ENCODE data around the gene ADCY7.

The ADCY7 gene

DNA sequence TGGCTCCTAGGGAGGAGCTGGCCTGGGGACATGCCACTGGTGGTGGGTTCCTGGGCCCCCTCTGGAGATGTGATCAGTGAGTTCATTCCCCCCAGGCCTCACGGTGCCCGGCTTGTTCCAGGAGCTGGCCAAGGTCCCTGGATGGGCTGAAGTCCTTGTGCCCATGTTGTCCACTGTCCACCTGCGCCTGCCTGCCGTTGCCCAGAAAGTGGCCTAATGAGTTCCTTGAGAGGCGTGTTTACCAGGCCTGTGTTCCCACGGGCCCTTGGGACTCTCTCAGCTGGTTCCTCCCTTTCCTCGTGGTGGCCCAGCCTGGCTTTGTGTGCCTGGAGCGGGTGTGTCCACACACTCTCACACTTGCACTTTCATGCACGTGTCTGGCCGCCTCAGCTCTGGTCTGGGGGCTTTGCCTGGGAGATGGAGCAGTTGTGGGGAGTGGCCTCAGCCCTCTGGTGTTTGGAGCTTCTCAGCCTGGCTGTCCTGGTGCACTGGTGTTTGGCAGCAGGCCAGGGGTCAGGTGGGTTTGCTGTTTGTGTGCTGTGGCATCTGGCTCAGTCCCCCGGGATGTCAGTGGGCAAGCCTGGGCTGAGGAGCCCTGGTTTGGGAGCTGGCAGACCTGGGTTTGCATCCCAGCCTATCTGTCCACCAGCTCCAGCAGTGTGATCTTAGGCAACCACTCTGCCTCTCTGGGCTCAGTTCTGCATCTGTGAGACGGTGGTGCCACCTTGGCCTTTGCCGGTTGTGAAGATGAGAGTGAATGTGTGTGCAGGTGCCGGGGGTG, 18.0 kb downstream of the ADCY7 start:
- DNase-seq: no peak

DNA sequence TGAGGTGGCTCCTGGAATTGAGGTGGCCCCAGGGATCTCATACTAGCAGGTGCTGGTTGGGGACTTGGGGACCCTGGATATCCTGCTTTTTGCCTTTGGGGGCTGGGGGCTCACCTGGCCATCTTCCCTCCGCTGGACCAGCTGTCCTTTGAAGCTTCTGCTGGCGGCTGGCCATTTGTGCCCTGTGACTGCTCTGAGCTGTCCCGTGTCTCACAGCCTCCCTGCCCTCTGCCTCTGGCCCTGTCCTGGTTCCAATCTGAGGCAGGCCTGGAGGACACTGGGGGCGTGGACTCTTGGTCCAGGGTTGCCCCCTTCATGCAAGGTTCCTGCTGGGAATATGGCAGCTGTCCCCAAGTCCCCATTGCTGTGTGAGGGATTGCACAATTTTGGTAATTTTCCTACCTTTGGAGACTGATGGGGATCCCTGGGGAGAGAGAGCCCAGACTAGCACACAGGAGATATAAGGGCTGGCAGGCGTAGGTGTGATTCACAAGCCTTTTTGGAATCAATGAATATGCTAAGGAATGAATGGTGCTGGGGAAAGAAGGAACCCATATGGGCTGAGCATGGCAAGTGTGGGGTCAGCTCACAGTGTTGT, 19.2 kb downstream of the ADCY7 start:
- DNase-seq: no peak

DNA sequence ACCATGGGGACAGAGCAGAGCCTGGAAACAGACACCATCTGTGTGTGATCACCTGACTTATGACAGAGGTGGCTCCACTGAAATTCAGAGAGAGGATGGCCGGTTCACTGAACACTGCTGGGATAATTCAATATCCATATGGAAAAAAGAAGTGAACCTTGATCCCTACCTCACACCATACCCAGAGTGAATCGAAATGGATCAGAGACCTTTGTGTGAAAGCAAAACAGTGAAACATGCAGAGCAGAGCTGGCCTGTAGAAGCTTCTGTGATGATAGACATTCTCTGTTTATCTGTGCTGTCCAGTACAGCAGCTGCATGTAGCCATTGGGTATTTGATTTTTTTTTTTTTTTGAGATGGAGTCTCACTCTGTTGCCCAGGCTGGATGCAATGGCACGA, 20.3 kb downstream of the ADCY7 start:
- DNase-seq: no peak

DNA sequence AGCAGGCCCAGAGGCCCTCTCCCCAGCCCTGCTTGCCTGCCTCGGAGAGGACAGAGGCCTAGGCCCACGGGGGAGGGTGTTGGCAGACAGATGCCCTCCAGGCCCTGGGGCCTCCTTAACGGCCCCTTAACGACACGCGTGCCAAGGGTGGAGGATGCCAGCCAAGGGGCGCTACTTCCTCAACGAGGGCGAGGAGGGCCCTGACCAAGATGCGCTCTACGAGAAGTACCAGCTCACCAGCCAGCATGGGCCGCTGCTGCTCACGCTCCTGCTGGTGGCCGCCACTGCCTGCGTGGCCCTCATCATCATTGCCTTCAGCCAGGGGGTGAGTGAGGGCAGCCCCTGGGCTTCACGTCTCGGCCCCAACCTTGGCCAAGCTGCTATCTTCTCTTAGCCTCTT, 21.7 kb downstream of the ADCY7 start:
- no peak for DNase-seq

DNA sequence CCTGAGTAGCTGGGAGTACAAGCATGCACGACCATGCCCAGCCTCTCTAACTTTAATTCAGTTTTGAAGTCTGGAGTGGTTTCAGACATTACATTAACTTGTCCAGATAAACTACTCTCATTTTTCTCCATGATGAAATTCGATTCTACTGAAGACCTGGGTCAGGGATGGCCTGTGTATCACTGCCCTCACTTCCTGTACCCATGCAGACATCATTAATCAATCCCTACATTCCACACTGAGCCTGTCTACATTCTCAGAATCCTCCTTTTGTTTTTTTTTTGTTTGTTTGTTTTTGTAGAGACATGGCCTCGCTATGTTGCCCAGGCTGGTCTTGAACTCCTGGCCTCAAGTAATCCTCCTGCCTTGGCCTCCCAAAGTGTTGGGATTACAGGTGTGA, 22.6 kb downstream of the ADCY7 start:
- no peak for DNase-seq

DNA sequence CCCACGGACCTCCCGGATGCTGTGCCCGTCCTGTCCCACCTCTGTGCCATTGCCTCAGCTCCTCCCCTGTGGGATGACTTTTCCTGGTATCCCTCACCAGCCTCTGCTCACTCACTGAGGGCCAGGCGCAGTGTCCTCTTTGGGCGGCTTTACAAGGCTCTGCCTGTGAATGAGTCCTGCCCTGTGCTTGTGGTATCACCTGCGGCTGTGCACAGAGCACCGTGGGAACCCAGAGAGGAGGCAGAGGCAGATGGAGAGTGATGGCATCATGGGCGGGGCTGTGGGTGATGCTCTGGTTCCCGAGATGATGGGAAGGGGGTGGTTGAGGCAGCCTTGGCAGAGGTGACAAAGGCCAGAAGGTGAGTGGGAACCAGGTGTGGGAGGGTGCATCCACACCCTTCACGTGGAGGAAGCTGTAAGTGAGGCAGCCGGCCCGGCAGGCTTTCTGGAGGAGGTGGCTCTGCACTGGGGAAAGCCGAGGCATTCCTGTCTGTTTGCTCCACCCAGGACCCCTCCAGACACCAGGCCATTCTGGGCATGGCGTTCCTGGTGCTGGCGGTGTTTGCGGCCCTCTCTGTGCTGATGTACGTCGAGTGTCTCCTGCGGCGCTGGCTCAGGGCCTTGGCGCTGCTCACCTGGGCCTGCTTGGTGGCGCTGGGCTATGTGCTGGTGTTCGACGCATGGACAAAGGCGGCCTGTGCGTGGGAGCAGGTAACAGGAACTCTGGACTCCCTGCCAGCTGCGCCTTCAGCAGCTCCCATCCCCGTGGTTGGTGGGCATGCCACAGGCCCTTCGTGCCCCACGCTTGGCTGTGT, 23.8 kb downstream of the ADCY7 start:
- DNase-seq: no peak

DNA sequence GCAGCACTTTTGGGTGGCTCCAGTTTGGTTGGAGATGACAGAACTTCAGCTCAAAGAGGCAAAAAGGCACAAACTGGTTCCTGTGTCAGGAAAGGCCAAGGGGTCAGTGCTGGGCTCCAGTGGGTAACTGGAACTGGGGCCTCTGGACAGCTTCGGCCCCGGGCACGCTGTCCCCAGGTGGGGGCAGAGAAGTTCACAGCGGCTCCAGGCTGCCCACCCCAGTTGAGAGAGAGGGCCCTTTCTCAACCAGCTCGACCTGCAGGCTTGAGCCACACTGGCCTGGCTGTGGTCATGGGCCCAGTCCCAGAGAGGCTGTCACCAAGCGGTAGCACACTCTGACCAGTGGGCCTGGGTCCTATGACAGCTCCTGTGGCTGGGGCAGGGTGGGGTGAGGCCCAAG, 24.5 kb downstream of the ADCY7 start:
- no peak for DNase-seq

DNA sequence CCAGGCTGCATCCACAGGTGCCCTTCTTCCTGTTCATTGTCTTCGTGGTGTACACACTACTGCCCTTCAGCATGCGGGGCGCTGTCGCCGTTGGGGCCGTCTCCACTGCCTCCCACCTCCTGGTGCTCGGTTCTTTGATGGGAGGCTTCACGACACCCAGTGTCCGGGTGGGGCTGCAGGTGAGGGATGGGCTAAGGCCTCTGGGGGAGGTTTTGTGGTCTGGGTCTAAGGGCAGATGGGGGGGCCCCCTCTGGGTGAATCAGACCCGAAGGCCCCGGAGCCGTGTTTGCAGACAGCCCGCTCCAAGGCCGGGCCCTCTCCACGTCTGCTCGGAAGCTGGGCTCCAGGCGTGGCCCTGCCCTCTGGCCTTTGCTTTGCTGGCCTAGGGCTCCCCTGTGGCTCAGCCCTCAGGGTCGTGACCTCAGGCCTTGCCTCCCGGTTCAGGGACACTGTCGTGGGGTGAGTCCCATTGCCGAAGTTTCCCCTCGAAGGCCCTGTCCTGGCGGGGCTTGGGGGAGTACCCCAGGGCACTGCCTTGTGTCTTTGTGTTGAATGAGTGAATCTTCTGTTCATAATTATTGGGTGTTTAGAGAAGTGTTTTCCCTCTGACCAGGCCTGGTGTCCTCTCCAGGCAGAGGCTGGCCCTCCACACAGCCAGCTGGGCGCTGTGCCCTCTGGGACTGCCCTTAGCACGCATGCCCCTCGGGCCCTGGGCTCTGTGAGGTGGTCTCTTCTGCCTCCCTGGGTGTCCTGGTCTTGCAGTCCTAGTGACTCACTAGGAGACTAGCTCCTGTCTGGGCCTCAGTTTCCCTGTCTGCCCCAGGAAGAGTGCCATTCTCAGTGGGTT, 25.6 kb downstream of the ADCY7 start:
- DNase-seq: no peak

DNA sequence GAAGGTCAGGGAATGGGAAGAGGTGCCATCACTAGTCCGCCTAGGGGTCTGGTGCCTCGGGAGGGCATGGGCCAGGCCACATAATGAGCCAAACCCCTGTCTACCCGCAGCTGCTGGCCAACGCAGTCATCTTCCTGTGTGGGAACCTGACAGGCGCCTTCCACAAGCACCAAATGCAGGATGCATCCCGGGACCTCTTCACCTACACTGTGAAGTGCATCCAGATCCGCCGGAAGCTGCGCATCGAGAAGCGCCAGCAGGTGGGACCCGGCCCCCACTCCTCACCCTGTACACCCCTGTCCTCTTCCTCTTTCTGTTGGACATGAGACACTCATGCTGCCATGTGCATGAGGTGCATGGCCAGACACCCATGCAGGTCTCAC, 26.2 kb downstream of the ADCY7 start:
- DNase-seq: no peak

DNA sequence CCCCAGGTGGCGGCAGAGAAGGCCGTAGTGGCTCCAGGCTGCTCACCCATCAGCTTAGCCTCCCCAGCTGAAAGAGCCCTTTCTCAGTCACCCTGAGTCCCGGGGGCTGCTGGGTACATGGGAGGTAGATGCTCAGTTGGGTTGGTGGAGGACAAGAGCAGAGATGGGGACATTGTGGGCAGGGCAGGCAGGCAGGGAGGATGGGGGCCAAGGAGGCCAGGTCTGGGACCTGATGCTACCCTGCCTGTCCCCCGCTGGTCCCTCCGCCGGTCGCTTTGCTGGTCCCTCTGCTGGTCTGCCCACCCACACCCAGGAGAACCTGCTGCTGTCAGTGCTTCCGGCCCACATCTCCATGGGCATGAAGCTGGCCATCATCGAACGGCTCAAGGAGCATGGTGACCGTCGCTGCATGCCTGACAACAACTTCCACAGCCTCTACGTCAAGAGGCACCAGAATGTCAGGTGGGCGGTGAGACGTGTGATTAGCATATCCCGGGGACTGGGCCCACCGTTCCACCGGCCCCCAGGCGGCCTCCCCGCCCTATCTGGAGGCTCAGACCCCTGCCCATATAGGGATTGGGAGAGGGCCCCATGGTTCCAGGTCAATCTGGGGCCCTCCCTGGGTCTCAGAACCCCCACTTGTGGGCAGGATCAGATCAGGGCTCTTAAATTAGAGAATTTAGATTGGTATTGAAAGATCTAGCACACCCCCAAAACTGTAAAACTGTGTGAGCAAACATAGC, 26.9 kb downstream of the ADCY7 start:
- DNase-seq: no peak

DNA sequence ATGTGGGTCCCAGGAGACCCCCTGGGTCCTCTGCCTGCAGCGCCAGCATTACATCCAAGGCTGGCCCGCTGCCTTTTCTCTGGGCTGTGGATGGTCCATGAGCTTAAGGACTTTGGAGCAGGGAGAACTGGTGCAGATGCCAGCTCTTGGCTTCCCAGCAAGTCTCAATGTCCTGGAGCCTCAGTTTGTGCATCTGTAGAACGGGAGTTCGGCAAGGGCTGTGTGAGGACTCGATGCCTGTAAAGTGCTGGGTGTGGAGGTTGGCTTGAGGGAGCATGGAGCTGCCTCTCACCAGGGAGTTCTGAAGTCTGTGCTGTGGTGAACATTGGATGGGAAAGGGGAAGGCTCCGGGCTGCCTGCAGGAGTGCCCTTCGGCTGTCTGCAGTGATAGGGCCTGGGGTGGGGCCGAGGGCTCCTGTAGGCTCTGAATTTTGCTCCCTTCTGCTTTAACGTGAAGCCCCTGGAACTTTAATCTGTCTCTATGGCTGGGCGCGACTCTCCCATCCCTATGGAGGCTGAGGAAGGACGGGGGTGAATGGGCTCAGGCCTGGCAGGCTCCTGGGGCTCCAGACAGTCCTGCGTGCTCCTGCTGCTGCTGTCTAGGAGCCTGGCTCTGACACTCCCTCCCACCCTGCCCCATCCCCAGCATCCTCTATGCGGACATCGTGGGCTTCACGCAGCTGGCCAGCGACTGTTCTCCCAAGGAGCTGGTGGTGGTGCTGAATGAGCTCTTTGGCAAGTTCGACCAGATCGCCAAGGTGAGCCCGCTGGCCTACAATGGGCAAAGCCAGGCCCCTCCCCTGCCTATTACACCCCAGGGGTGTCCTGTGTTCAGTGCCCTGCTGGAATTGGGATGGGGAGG, 27.9 kb downstream of the ADCY7 start:
- DNase-seq: no peak

DNA sequence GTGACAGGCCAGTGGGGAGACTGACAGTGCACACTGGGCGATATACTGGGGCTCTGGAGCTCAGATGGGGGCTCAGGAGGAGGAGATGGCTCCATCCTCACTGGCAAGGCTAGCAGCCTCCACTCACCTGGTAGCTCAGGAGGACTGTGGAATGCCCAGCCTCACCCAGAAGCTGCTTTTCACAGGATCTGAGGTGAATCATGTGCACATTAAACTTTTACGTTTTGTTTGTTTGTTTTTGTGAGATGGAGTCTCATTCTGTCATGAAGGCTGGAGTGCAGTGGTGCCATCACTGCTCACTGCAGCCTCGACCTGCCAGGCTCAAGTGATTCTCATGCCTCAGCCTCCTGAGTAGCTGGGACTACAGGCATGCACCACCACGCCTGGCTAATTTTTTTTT, 28.6 kb downstream of the ADCY7 start:
- DNase-seq: no peak

DNA sequence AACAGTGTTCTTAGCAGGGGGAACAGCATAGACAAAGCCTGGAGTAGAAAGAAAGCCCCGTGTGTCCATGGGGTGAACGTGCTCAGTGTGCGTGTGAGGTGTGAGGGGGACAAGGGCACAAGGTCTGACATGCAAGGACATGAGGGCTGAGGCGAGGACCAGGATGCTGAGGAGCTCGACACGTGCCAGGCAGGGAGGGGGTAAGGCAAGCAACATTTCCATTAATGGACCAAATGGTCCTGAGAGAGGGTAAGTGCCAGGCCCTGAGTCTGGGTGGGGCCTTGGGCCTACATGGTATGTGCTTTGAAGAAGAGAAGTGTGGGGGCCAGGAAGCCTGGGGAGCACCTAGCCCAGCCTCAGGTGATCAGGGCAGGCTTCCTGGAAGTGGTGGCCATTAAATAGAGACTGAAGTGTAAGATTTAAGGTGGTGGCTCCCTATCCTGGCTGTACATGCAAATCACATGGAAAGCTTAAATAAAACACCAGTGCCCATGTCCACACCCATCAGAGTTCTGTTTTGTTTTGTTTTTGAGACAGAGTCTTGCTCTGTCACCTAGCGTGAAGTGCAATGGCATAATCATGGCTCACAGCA, 29.3 kb downstream of the ADCY7 start:
- DNase-seq: no peak

DNA sequence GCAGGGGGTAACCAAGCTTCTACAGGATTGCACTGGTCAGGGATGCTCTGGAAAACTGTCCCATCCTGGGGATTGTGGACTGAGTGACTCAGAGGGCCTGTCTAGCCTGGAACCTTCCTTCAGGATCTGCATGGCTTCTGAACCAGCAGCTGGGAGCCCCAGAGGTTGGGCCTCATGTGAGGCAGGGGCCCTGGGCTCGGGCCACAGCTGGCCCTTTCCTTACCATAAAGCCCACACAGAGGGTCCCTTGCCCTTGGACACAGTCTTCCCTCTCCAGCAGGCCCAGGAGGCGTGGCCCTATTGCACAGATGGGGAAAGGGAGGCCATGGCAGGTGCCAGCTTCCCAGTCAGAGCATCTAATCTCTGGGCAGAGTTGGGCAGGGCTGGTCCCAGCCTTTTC, 30.5 kb downstream of the ADCY7 start:
- DNase-seq: peak; percentile 21

DNA sequence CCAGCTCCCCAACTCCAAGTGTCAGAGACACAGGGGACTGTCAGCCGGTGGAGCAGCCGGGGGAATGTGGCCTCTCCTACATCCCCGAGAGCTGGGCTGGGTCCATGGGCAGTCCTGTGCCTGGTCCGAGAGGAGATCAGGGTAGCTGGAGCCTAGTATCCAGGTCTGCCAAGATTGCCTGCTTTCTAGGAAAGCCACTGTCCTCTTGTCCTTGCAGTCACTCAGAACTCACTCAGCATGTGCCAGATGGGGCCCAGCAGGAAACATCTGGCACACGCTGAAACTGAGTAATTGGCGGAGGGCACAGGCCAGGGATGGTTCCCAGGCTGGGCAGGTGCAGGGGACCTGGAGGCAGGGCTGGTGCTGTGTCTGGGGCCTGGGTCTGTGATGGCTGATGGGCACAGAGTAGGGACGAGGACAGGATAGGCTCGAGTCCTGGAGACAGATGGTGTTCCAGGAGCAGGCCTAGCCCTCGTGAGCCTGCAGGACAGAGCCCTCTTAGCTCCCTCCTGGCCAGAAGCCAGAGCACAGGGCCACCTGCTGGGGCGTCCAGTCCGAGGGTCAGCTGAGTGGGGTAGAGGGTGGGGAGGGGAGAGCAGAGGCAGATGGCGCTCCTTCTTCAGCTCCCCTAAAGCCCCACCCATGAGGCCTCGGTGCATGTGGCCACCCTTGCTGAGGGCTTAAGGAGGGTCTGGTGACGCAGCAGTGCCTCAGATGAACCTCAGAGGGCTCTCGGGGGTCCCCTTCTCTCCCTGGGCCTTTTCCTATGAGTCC, 31.1 kb downstream of the ADCY7 start:
- DNase-seq: peak; percentile 63

DNA sequence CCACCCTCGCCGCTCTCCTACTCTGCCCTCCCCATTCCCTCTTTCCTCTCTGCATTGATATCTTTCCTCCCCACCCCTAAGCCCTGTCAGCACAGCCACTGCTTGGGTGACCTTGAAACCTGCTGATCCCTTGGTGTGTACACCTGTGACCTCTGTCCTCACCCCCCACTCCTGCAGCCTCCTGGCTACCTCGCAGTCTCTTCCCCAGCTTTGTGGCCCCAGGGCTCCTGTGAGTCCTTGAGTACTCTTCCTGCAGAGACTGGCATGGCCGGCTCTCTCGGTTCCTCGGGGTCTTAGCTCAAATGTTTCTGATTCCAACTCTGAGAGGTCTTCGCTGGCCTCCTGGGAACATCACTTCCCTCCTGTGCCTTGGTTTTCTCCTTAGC, 31.7 kb downstream of the ADCY7 start:
- DNase-seq: no peak

DNA sequence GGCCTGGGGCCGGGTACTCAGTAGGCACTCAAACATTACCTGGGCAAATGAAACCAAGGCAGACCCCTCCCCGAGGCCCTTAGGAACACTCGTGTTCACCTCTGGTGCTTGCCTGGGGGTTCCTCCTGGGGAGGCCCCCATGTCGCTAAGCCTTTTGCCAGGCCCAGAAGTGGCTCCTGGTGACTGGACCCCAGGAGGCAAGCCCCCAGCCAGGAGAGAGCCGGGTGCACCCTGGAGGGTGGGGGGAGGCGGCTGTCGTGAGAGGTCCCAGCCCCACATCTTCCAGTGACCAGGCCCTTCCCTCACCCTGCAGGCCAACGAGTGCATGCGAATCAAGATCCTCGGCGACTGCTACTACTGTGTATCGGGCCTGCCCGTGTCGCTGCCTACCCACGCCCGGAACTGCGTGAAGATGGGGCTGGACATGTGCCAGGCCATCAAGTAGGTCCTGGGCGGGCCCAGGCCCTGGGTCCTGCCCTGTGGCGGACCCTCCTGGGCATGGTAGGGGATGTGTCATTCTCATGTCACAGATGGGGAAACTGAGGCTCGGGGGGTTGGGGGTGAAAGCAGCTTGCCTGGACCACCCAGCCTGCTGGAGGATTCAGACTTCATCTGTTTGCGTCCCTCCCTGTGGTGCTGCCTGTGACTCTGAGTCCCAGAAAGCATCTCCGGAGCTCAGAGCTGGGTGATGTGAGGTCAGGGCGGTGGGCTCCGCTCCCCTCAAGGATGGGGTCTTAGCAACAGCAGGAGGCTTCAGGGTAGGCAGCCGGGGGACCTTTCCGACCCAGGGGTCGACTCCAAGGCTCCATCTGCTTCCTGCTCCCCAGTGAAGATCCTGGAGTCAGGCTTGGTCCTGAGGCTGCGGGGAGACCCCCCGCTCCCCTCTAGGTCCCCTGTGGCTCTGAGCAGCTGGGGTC, 32.5 kb downstream of the ADCY7 start:
- no peak for DNase-seq

DNA sequence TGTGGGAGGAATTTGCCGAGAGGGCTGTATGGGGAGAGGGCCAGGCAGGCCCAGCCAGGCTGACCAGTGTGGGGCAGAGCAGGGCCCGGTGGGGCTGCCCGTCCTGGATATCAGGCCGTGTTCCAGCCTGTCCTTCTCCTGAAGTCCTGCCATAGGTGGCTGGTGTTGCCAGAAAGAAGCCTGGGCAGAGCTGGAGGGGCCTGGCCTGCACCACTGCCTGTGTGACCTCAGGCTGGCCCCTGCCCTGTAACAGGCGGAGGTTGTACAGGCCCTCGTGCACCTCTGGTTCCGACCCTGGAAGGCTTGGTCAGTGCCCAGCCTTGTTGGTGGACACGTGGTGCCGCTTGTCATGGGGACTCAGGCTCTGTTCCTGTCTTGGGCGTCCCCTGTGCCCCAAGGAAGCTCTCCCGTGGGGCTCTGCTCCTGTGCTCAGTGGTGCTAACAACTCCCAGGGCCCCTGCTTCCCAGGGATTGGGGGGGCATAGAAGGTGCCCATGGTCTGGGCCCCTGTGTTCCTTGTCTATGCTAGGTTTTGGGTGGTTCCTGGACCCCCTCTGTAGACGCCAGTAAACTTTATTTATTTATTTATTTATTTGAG, 33.3 kb downstream of the ADCY7 start:
- DNase-seq: no peak

Measured in DMS53 (cell line).